GM23338 (cell line): ENCODE measurements around the gene CDC27. TPM values are rescaled to one million over a fixed set of nuclear protein-coding genes. Genes with fewer than 3 reads are reported as not detected.

Experiments
- ATAC-seq: fragments of 200-7000 bp; cut with Tn5 transposase; 3 replicates; pipeline ENCODE4 v1.9.1; 2020
- DNase-seq: peaks from one replicate; pipeline ENCODE4 v3.0.0-alpha.2; 2015; ENCODE audit warnings: low spot score
- H2AFZ ChIP-seq: fragments of 200-600 bp; sonication (generic); 2 replicates; pipeline ENCODE4 v1.8.0; 2016; ENCODE audit warnings: antibody characterized with exemption, mild to moderate bottlenecking, moderate library complexity
- H3F3A ChIP-seq: fragments of 200-600 bp; sonication (generic); replicated peaks from 2 replicates; pipeline ENCODE4 v1.8.0; 2017; ENCODE audit warnings: antibody characterized with exemption, mixed run types, low read depth
- H3K27ac ChIP-seq: fragments of 200-600 bp; sonication (generic); 2 replicates; pipeline ENCODE4 v1.6.1; 2016; ENCODE audit warnings: low read depth
- H3K27me3 ChIP-seq: fragments of 200-600 bp; sonication (generic); 2 replicates; pipeline ENCODE4 v1.8.0; 2016; ENCODE audit warnings: mild to moderate bottlenecking, mixed run types, moderate library complexity; ENCODE audit not compliant: insufficient read depth
- H3K36me3 ChIP-seq: fragments of 200-600 bp; sonication (generic); 2 replicates; pipeline ENCODE4 v1.8.0; 2016; ENCODE audit warnings: mild to moderate bottlenecking; ENCODE audit not compliant: insufficient read depth
- H3K4me1 ChIP-seq: fragments of 200-600 bp; sonication (generic); 2 replicates; pipeline ENCODE4 v1.8.0; 2016; ENCODE audit warnings: mild to moderate bottlenecking, moderate library complexity; ENCODE audit not compliant: insufficient read depth
- H3K4me2 ChIP-seq: fragments of 200-600 bp; sonication (generic); 2 replicates; pipeline ENCODE4 v1.7.1; 2017; ENCODE audit warnings: mixed run types
- H3K4me3 ChIP-seq: fragments of 200-600 bp; sonication (generic); 2 replicates; pipeline ENCODE4 v1.6.1; 2016; ENCODE audit warnings: mixed run types
- H3K79me2 ChIP-seq: fragments of 200-600 bp; sonication (generic); replicated peaks from 2 replicates; pipeline ENCODE4 v1.8.0; 2017; ENCODE audit warnings: mild to moderate bottlenecking; ENCODE audit not compliant: insufficient read depth
- H3K9me2 ChIP-seq: fragments of 200-600 bp; sonication (generic); 2 replicates; pipeline ENCODE4 v1.8.0; 2017; ENCODE audit not compliant: insufficient read depth
- H4K20me1 ChIP-seq: fragments of 200-600 bp; sonication (generic); replicated peaks from 2 replicates; pipeline ENCODE4 v1.8.0; 2017; ENCODE audit warnings: mild to moderate bottlenecking; ENCODE audit not compliant: insufficient read depth
- H3K27ac Mint-ChIP-seq: 2 replicates; pipeline ENCODE4 v1.8.0; 2020; ENCODE audit warnings: inconsistent platforms, mild to moderate bottlenecking, moderate library complexity, mixed read lengths
- H3K27me3 Mint-ChIP-seq: 3 replicates; pipeline ENCODE4 v1.8.0; 2022; ENCODE audit warnings: low read depth, mild to moderate bottlenecking, moderate library complexity, mixed read lengths, inconsistent platforms; ENCODE audit not compliant: insufficient read depth, poor library complexity
- H3K36me3 Mint-ChIP-seq: 3 replicates; pipeline ENCODE4 v1.8.0; 2021; ENCODE audit warnings: low read depth, mild to moderate bottlenecking, inconsistent platforms, moderate library complexity, mixed read lengths
- H3K4me1 Mint-ChIP-seq: 3 replicates; pipeline ENCODE4 v1.8.0; 2020; ENCODE audit warnings: mild to moderate bottlenecking, inconsistent platforms, mixed read lengths
- H3K4me3 Mint-ChIP-seq: 3 replicates; pipeline ENCODE4 v1.8.0; 2021; ENCODE audit warnings: moderate library complexity, mild to moderate bottlenecking, inconsistent platforms, mixed read lengths
- H3K9me3 Mint-ChIP-seq: 3 replicates; pipeline ENCODE4 v1.8.0; 2020; ENCODE audit warnings: moderate library complexity, mild to moderate bottlenecking, inconsistent platforms, mixed read lengths
- CREB1 ChIP-seq: fragments of 250-450 bp; sonication (Bioruptor Pico); IDR thresholded peaks from 2 replicates; pipeline ENCODE4 v1.5.0; 2020; ENCODE audit warnings: low read depth, mild to moderate bottlenecking, moderate library complexity
- CTCF ChIP-seq, 2 experiments: fragments of 200-600 bp in 1 of 2; sonication (generic) in 1 of 2; conservative IDR thresholded peaks; 2 replicates each; pipeline versions ENCODE4 v1.5.1 to v1.6.1; 2016 to 2017; ENCODE audit warnings: antibody characterized with exemption in 2 of 2, low read depth in 2 of 2, mild to moderate bottlenecking in 2 of 2, moderate library complexity in 1 of 2
- EZH2 ChIP-seq: fragments of 200-600 bp; sonication (generic); IDR thresholded peaks from one replicate; pipeline ENCODE4 v1.8.0; 2017; ENCODE audit warnings: antibody characterized with exemption, mild to moderate bottlenecking, low read depth; ENCODE audit not compliant: unreplicated experiment
- EZH2phosphoT487 ChIP-seq: fragments of 200-600 bp; sonication (generic); IDR thresholded peaks from one replicate; pipeline ENCODE4 v1.8.1; 2018; ENCODE audit warnings: antibody characterized with exemption; ENCODE audit not compliant: unreplicated experiment
- JUNB ChIP-seq: IDR thresholded peaks from one replicate; pipeline ENCODE4 v1.6.1; 2016; ENCODE audit warnings: antibody characterized with exemption; ENCODE audit not compliant: unreplicated experiment
- NANOG ChIP-seq: IDR thresholded peaks from 2 replicates; pipeline ENCODE4 v1.6.1; 2016; ENCODE audit warnings: antibody characterized with exemption, borderline replicate concordance
- POLR2AphosphoS5 ChIP-seq: IDR thresholded peaks from 2 replicates; pipeline ENCODE4 v1.6.1; 2016; ENCODE audit warnings: antibody characterized with exemption, low read depth
- STAT1 ChIP-seq: IDR thresholded peaks from one replicate; pipeline ENCODE4 v1.6.1; 2016; ENCODE audit warnings: antibody characterized with exemption; ENCODE audit not compliant: unreplicated experiment
- ZNF114 ChIP-seq: fragments of 250-450 bp; sonication (Bioruptor Pico); IDR thresholded peaks from 2 replicates; pipeline ENCODE4 v1.5.0; 2020; ENCODE audit warnings: mild to moderate bottlenecking, moderate library complexity
- ZNF331 ChIP-seq: fragments of 250-450 bp; sonication (Bioruptor Pico); IDR thresholded peaks from 2 replicates; pipeline ENCODE4 v1.5.0; 2020; ENCODE audit warnings: low read depth, mild to moderate bottlenecking, moderate library complexity
- polyA plus RNA-seq: library from polyadenylated mRNA; unstranded; fragments of >200 nt; fragmentation: Nextera tagmentation; extraction: Ambion mirVana; gene quantifications from 2 replicates; pipeline ENCODE4 v1.2.1, GENCODE V29; 2016
- total RNA-seq: library from RNA; depleted of rRNA; stranded (reverse); fragments of >200 nt; shearing (Covaris generic); gene quantifications from 2 replicates; pipeline ENCODE4 v1.2.3, GENCODE V29; 2014
- TF ChIP-seq, protein P1 (sequence below): IDR thresholded peaks from one replicate; pipeline ENCODE4 v1.6.1; 2018; ENCODE audit warnings: antibody characterized with exemption; ENCODE audit not compliant: unreplicated experiment
- TF ChIP-seq, protein P2 (sequence below): fragments of 250-450 bp; sonication (Bioruptor Pico); IDR thresholded peaks from 2 replicates; pipeline ENCODE4 v1.5.0; 2020; ENCODE audit warnings: mild to moderate bottlenecking, moderate library complexity
- TF ChIP-seq, protein P3 (sequence below): IDR thresholded peaks from 2 replicates; pipeline ENCODE4 v1.6.1; 2016; ENCODE audit warnings: antibody characterized with exemption

CDC27 gene
- total and polyA plus RNA-seq, 2 experiments from 2014 or later = 49.7 to 85.5 TPM

DNA sequence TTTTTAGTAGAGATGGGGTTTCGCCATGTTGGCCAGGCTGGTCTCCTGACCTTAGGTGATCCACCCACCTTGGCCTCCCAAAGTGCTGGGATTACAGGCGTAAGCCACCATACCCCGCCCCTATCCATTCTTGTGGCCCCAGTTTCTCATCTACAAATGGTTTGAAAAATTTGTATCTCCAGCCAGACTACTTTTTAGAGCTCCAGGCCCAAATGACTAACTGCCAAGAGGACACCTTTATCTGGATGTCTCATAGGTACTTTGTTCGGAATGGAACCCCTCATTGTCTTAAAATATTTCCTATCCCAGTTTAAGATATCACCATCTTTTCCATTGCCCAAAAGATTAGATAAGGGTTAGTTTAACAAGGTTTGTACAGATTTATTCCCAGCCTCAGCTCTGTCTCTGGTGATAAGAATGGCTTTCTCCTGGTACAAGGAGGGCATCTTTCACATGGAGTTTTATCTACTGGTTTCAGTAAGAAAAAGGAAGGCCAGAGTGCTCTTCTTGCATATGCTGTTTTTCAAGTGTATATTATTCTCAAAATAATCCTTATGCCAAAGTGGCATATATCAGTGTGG lies 4.9 kb upstream of the CDC27 start:
- Mint-ChIP-seq H3K27me3 (peaks cover 9% of the 10 kb centered on the region), H3K9me3 (no peaks in the 10 kb centered on the region; the same call in 2 of the 3 replicates), H3K4me3 (no peak overlapping the region), H3K4me1 (peaks cover 4% of the 10 kb centered on the region; the same call in 2 of the 3 replicates), H3K27ac (no peak overlapping the region), H3K36me3 (no peaks in the 10 kb centered on the region; the same call in 2 of the 3 replicates)
- Histone ChIP-seq H3K9me2 (no peaks in the 10 kb centered on the region), H3K4me1 (peaks cover 4% of the 10 kb centered on the region; the same call in 1 of the 2 replicates), H3K4me2 (no peak overlapping the region), H3K27ac (no peak overlapping the region), H3K79me2 (no peaks in the 10 kb centered on the region), H3K4me3 (no peak overlapping the region), H3F3A (no peaks in the 10 kb centered on the region), H2AFZ (no peak overlapping the region), H4K20me1 (no peaks in the 10 kb centered on the region), H3K27me3 (no peaks in the 10 kb centered on the region), H3K36me3 (no peaks in the 10 kb centered on the region)
- DNase-seq (no peak), ATAC-seq (no peak)
- no peak for TF ChIP-seq ZNF331 (CRISPR knock-in tag)
- no peak for TF ChIP-seq EZH2
- no peak for TF ChIP-seq EZH2phosphoT487
- TF ChIP-seq, protein P1, sequence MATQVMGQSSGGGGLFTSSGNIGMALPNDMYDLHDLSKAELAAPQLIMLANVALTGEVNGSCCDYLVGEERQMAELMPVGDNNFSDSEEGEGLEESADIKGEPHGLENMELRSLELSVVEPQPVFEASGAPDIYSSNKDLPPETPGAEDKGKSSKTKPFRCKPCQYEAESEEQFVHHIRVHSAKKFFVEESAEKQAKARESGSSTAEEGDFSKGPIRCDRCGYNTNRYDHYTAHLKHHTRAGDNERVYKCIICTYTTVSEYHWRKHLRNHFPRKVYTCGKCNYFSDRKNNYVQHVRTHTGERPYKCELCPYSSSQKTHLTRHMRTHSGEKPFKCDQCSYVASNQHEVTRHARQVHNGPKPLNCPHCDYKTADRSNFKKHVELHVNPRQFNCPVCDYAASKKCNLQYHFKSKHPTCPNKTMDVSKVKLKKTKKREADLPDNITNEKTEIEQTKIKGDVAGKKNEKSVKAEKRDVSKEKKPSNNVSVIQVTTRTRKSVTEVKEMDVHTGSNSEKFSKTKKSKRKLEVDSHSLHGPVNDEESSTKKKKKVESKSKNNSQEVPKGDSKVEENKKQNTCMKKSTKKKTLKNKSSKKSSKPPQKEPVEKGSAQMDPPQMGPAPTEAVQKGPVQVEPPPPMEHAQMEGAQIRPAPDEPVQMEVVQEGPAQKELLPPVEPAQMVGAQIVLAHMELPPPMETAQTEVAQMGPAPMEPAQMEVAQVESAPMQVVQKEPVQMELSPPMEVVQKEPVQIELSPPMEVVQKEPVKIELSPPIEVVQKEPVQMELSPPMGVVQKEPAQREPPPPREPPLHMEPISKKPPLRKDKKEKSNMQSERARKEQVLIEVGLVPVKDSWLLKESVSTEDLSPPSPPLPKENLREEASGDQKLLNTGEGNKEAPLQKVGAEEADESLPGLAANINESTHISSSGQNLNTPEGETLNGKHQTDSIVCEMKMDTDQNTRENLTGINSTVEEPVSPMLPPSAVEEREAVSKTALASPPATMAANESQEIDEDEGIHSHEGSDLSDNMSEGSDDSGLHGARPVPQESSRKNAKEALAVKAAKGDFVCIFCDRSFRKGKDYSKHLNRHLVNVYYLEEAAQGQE = no peak
- TF ChIP-seq STAT1 = no peak
- TF ChIP-seq CREB1 (CRISPR knock-in tag) = no peak
- no peak for TF ChIP-seq ZNF114 (CRISPR knock-in tag)
- no peak for TF ChIP-seq NANOG
- TF ChIP-seq, protein P2, sequence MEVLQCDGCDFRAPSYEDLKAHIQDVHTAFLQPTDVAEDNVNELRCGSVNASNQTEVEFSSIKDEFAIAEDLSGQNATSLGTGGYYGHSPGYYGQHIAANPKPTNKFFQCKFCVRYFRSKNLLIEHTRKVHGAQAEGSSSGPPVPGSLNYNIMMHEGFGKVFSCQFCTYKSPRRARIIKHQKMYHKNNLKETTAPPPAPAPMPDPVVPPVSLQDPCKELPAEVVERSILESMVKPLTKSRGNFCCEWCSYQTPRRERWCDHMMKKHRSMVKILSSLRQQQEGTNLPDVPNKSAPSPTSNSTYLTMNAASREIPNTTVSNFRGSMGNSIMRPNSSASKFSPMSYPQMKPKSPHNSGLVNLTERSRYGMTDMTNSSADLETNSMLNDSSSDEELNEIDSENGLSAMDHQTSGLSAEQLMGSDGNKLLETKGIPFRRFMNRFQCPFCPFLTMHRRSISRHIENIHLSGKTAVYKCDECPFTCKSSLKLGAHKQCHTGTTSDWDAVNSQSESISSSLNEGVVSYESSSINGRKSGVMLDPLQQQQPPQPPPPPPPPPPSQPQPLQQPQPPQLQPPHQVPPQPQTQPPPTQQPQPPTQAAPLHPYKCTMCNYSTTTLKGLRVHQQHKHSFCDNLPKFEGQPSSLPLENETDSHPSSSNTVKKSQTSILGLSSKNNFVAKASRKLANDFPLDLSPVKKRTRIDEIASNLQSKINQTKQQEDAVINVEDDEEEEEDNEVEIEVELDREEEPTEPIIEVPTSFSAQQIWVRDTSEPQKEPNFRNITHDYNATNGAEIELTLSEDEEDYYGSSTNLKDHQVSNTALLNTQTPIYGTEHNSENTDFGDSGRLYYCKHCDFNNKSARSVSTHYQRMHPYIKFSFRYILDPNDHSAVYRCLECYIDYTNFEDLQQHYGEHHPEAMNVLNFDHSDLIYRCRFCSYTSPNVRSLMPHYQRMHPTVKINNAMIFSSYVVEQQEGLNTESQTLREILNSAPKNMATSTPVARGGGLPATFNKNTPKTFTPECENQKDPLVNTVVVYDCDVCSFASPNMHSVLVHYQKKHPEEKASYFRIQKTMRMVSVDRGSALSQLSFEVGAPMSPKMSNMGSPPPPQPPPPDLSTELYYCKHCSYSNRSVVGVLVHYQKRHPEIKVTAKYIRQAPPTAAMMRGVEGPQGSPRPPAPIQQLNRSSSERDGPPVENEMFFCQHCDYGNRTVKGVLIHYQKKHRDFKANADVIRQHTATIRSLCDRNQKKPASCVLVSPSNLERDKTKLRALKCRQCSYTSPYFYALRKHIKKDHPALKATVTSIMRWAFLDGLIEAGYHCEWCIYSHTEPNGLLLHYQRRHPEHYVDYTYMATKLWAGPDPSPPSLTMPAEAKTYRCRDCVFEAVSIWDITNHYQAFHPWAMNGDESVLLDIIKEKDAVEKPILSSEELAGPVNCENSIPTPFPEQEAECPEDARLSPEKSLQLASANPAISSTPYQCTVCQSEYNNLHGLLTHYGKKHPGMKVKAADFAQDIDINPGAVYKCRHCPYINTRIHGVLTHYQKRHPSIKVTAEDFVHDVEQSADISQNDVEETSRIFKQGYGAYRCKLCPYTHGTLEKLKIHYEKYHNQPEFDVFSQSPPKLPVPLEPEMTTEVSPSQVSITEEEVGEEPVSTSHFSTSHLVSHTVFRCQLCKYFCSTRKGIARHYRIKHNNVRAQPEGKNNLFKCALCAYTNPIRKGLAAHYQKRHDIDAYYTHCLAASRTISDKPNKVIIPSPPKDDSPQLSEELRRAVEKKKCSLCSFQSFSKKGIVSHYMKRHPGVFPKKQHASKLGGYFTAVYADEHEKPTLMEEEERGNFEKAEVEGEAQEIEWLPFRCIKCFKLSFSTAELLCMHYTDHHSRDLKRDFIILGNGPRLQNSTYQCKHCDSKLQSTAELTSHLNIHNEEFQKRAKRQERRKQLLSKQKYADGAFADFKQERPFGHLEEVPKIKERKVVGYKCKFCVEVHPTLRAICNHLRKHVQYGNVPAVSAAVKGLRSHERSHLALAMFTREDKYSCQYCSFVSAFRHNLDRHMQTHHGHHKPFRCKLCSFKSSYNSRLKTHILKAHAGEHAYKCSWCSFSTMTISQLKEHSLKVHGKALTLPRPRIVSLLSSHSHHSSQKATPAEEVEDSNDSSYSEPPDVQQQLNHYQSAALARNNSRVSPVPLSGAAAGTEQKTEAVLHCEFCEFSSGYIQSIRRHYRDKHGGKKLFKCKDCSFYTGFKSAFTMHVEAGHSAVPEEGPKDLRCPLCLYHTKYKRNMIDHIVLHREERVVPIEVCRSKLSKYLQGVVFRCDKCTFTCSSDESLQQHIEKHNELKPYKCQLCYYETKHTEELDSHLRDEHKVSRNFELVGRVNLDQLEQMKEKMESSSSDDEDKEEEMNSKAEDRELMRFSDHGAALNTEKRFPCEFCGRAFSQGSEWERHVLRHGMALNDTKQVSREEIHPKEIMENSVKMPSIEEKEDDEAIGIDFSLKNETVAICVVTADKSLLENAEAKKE (CRISPR knock-in tag) = no peak
- no peak for TF ChIP-seq JUNB
- TF ChIP-seq POLR2AphosphoS5 = no peak
- TF ChIP-seq, protein P3, sequence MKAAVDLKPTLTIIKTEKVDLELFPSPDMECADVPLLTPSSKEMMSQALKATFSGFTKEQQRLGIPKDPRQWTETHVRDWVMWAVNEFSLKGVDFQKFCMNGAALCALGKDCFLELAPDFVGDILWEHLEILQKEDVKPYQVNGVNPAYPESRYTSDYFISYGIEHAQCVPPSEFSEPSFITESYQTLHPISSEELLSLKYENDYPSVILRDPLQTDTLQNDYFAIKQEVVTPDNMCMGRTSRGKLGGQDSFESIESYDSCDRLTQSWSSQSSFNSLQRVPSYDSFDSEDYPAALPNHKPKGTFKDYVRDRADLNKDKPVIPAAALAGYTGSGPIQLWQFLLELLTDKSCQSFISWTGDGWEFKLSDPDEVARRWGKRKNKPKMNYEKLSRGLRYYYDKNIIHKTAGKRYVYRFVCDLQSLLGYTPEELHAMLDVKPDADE = no peak
- TF ChIP-seq CTCF (conservative IDR thresholded peaks at IDR 0.05; ENCODE audit: low read depth in 2 of 2) = no peak
